ENCODE measurements around the gene SDK1.

SDK1 gene

GRCh38 chr7:3469641-3470040 is 168.6 kb downstream of the SDK1 start:
- no peak overlapping the region for H3K4me3 ChIP-seq (ENCODE audit: low read length)
- no peak overlapping the region for H3K9ac ChIP-seq (ENCODE audit: low read length)
- no peaks in the 10 kb centered on the region for H3K4me1 ChIP-seq (ENCODE audit: control insufficient read depth, insufficient read depth, low read length)
- no peaks in the 10 kb centered on the region for H3K9me3 ChIP-seq (ENCODE audit: control insufficient read depth, low read length)
- H3K36me3 ChIP-seq (ENCODE audit: control insufficient read depth, insufficient read depth, low read length, severe bottlenecking): no peaks in the 10 kb centered on the region
- no peaks in the 10 kb centered on the region for H3K27me3 ChIP-seq (replicated peaks; ENCODE audit: control insufficient read depth, insufficient read depth, low read length)
- DNase-seq (ENCODE audit: low read depth): no peak

GRCh38 chr7:3480197-3480596 is 179.1 kb downstream of the SDK1 start:
- H3K9ac ChIP-seq (ENCODE audit: low read length): no peak overlapping the region
- H3K36me3 ChIP-seq (ENCODE audit: control insufficient read depth, insufficient read depth, low read length, severe bottlenecking): no peaks in the 10 kb centered on the region
- no peaks in the 10 kb centered on the region for H3K9me3 ChIP-seq (ENCODE audit: control insufficient read depth, low read length)
- no peaks in the 10 kb centered on the region for H3K27me3 ChIP-seq (replicated peaks; ENCODE audit: control insufficient read depth, insufficient read depth, low read length)
- no peak overlapping the region for H3K4me3 ChIP-seq (ENCODE audit: low read length)
- DNase-seq (ENCODE audit: low read depth): no peak
- H3K4me1 ChIP-seq (ENCODE audit: control insufficient read depth, insufficient read depth, low read length): peaks cover 3% of the 10 kb centered on the region

DNA sequence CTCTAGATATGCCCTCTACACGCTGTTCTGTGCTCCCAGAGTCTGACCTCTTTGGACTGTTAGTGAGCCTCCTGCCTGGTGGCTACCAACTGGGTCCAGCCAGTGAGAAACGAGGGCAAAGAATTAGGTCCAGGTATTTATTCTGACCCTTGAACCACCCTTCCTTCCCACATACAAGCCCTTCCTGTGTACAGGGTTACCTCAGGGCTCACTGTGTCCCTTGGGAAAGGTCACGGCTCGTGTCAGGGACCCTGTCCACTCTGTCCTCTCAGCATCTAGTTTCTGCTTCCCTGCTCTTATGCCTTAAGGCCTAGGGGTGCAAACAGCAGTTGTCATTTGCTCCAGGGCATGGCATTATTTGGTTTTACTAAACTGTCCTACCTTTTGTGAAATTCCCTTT is 180.4 kb downstream of the SDK1 start:
- DNase-seq (ENCODE audit: low read depth): no peak
- Histone ChIP-seq H3K9ac (ENCODE audit: low read length) (no peak overlapping the region), H3K27me3 (replicated peaks; ENCODE audit: control insufficient read depth, insufficient read depth, low read length) (no peaks in the 10 kb centered on the region), H3K4me3 (ENCODE audit: low read length) (no peak overlapping the region), H3K36me3 (ENCODE audit: control insufficient read depth, insufficient read depth, low read length, severe bottlenecking) (no peaks in the 10 kb centered on the region), H3K4me1 (ENCODE audit: control insufficient read depth, insufficient read depth, low read length) (peaks cover 3% of the 10 kb centered on the region), H3K9me3 (ENCODE audit: control insufficient read depth, low read length) (no peaks in the 10 kb centered on the region)

DNA sequence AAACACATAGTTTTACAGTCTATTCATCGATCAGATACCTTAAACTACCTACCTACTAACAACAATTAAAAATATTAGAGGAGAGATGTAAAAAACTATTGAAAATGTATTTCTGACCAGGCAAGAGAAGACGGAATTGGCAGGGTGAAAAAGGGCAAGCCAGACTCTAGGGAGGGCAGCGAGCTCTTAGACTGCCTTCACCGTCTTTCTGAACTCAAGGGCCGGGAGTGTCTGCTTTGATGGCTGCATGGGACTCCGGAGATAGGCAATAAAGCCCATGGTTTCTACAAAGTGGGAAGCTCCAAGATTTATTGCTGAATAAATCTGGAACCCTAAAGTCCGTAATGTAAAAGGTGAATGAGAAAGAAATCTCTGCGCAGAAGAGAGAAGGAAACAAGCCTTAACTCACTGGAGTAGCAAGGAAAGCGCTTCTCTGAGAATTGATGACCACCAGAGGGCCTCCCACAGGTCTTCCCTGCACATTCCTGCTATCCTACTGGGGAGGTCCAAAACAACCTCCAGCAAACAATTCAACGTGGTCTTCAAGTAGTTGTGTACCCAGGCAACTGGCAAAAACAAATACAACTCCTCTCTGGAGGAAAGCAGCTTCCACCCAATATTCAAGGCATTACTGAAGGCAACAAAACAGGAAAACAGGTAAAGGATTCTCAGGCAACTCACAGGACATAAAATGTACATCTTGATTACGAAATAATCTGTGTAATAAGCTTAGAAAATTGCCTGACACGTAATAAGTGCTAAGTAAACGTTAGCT is 181.3 kb downstream of the SDK1 start:
- Histone ChIP-seq H3K27me3 (replicated peaks; ENCODE audit: control insufficient read depth, insufficient read depth, low read length) (no peaks in the 10 kb centered on the region), H3K9ac (ENCODE audit: low read length) (no peak overlapping the region), H3K4me3 (ENCODE audit: low read length) (no peak overlapping the region), H3K36me3 (ENCODE audit: control insufficient read depth, insufficient read depth, low read length, severe bottlenecking) (no peaks in the 10 kb centered on the region), H3K9me3 (ENCODE audit: control insufficient read depth, low read length) (no peaks in the 10 kb centered on the region), H3K4me1 (ENCODE audit: control insufficient read depth, insufficient read depth, low read length) (peaks cover 3% of the 10 kb centered on the region)
- peak; percentile 3 for DNase-seq (ENCODE audit: low read depth)

GRCh38 chr7:3486841-3487240 is 185.8 kb downstream of the SDK1 start:
- no peaks in the 10 kb centered on the region for H3K9me3 ChIP-seq (ENCODE audit: control insufficient read depth, low read length)
- no peaks in the 10 kb centered on the region for H3K36me3 ChIP-seq (ENCODE audit: control insufficient read depth, insufficient read depth, low read length, severe bottlenecking)
- H3K4me1 ChIP-seq (ENCODE audit: control insufficient read depth, insufficient read depth, low read length): no peaks in the 10 kb centered on the region
- no peak overlapping the region for H3K9ac ChIP-seq (ENCODE audit: low read length)
- no peaks in the 10 kb centered on the region for H3K27me3 ChIP-seq (replicated peaks; ENCODE audit: control insufficient read depth, insufficient read depth, low read length)
- DNase-seq (ENCODE audit: low read depth): no peak
- H3K4me3 ChIP-seq (ENCODE audit: low read length): no peak overlapping the region

GRCh38 chr7:3488829-3489228 is 187.8 kb downstream of the SDK1 start:
- H3K9ac ChIP-seq (ENCODE audit: low read length): no peak overlapping the region

GRCh38 chr7:3493499-3493898 is 192.4 kb downstream of the SDK1 start:
- Histone ChIP-seq H3K9me3 (ENCODE audit: control insufficient read depth, low read length) (no peaks in the 10 kb centered on the region), H3K9ac (ENCODE audit: low read length) (no peak overlapping the region), H3K36me3 (ENCODE audit: control insufficient read depth, insufficient read depth, low read length, severe bottlenecking) (no peaks in the 10 kb centered on the region), H3K4me3 (ENCODE audit: low read length) (no peak overlapping the region), H3K4me1 (ENCODE audit: control insufficient read depth, insufficient read depth, low read length) (peaks cover 8% of the 10 kb centered on the region), H3K27me3 (replicated peaks; ENCODE audit: control insufficient read depth, insufficient read depth, low read length) (no peaks in the 10 kb centered on the region)
- DNase-seq (ENCODE audit: low read depth): peak; percentile 67

More at GRCh38 chr7:3488829-3489228, 187.8 kb downstream of the SDK1 start:
- no peak for DNase-seq (ENCODE audit: low read depth)
- Histone ChIP-seq H3K9me3 (ENCODE audit: control insufficient read depth, low read length) (no peaks in the 10 kb centered on the region), H3K27me3 (replicated peaks; ENCODE audit: control insufficient read depth, insufficient read depth, low read length) (no peaks in the 10 kb centered on the region), H3K4me1 (ENCODE audit: control insufficient read depth, insufficient read depth, low read length) (peaks cover 6% of the 10 kb centered on the region), H3K4me3 (ENCODE audit: low read length) (no peak overlapping the region), H3K36me3 (ENCODE audit: control insufficient read depth, insufficient read depth, low read length, severe bottlenecking) (no peaks in the 10 kb centered on the region)

- no peak for DNase-seq (ENCODE audit: low read depth)
- no peak overlapping the region for H3K9ac ChIP-seq (ENCODE audit: low read length)
- no peaks in the 10 kb centered on the region for H3K27me3 ChIP-seq (replicated peaks; ENCODE audit: control insufficient read depth, insufficient read depth, low read length)
- H3K4me1 ChIP-seq (ENCODE audit: control insufficient read depth, insufficient read depth, low read length): peaks cover 8% of the 10 kb centered on the region
- H3K9me3 ChIP-seq (ENCODE audit: control insufficient read depth, low read length): peaks cover 7% of the 10 kb centered on the region
- no peaks in the 10 kb centered on the region for H3K36me3 ChIP-seq (ENCODE audit: control insufficient read depth, insufficient read depth, low read length, severe bottlenecking)
- no peak overlapping the region for H3K4me3 ChIP-seq (ENCODE audit: low read length)
Measured at GRCh38 chr7:3494947-3495346, 193.9 kb downstream of the SDK1 start.

- no peak overlapping the region for H3K4me3 ChIP-seq (ENCODE audit: low read length)
- DNase-seq (ENCODE audit: low read depth): no peak
- peaks cover 8% of the 10 kb centered on the region for H3K4me1 ChIP-seq (ENCODE audit: control insufficient read depth, insufficient read depth, low read length)
- no peaks in the 10 kb centered on the region for H3K27me3 ChIP-seq (replicated peaks; ENCODE audit: control insufficient read depth, insufficient read depth, low read length)
- peaks cover 13% of the 10 kb centered on the region for H3K9me3 ChIP-seq (ENCODE audit: control insufficient read depth, low read length)
- no peaks in the 10 kb centered on the region for H3K36me3 ChIP-seq (ENCODE audit: control insufficient read depth, insufficient read depth, low read length, severe bottlenecking)
- H3K9ac ChIP-seq (ENCODE audit: low read length): no peak overlapping the region
Measured at GRCh38 chr7:3495530-3495929, 194.5 kb downstream of the SDK1 start.

- no peak for DNase-seq (ENCODE audit: low read depth)
- Histone ChIP-seq H3K9ac (ENCODE audit: low read length) (no peak overlapping the region), H3K4me1 (ENCODE audit: control insufficient read depth, insufficient read depth, low read length) (peaks cover 8% of the 10 kb centered on the region), H3K36me3 (ENCODE audit: control insufficient read depth, insufficient read depth, low read length, severe bottlenecking) (no peaks in the 10 kb centered on the region), H3K27me3 (replicated peaks; ENCODE audit: control insufficient read depth, insufficient read depth, low read length) (no peaks in the 10 kb centered on the region), H3K9me3 (ENCODE audit: control insufficient read depth, low read length) (peaks cover 16% of the 10 kb centered on the region), H3K4me3 (ENCODE audit: low read length) (no peak overlapping the region)
Measured at GRCh38 chr7:3495954-3496353, 194.9 kb downstream of the SDK1 start.

DNA sequence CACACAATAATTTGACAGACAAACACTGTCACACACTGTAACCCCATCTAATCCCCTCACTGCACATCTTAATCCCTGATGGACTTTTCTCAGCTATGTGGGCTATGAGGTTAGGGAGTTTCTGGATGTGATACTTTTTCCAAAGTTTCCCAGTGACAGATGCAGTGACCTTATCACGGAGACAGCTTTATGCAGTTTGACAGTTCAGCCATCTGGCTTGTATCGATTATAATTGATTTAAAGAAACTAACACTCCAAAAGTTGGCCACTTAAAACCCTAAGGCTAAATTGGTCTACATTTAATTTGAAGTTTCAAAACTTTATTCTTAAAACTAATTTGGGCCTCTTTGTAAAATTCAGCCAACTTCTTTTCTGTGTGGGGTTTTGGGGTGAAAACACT is 196.7 kb downstream of the SDK1 start:
- H3K9me3 ChIP-seq (ENCODE audit: control insufficient read depth, low read length): peaks cover 20% of the 10 kb centered on the region
- no peaks in the 10 kb centered on the region for H3K36me3 ChIP-seq (ENCODE audit: control insufficient read depth, insufficient read depth, low read length, severe bottlenecking)
- H3K4me3 ChIP-seq (ENCODE audit: low read length): no peak overlapping the region
- H3K4me1 ChIP-seq (ENCODE audit: control insufficient read depth, insufficient read depth, low read length): peaks cover 8% of the 10 kb centered on the region
- H3K27me3 ChIP-seq (replicated peaks; ENCODE audit: control insufficient read depth, insufficient read depth, low read length): no peaks in the 10 kb centered on the region
- no peak overlapping the region for H3K9ac ChIP-seq (ENCODE audit: low read length)
- no peak for DNase-seq (ENCODE audit: low read depth)

DNA sequence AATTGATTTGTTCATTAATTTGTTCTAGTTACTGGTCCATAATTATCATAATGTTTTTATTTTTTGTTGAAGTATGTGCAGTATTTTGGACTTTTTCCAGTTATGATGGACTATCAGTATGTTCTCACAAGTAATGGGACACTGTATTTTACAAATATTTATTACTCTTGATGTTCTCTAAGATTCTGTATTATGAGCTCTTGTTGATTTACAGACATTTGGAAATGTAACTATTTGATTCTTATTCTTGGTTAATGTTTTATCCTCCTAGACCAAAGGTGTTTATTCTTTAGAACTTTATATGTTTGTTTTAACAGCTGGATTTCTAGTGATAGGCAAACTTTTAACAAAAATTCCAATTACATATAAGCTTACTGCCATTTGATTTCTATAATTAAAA is 200.6 kb downstream of the SDK1 start:
- H3K4me1 ChIP-seq (ENCODE audit: control insufficient read depth, insufficient read depth, low read length): no peaks in the 10 kb centered on the region

More for the DNA sequence above, 200.6 kb downstream of the SDK1 start:
- Histone ChIP-seq H3K36me3 (ENCODE audit: control insufficient read depth, insufficient read depth, low read length, severe bottlenecking) (no peaks in the 10 kb centered on the region), H3K9me3 (ENCODE audit: control insufficient read depth, low read length) (peaks cover 43% of the 10 kb centered on the region), H3K9ac (ENCODE audit: low read length) (no peak overlapping the region), H3K4me3 (ENCODE audit: low read length) (no peak overlapping the region), H3K27me3 (replicated peaks; ENCODE audit: control insufficient read depth, insufficient read depth, low read length) (no peaks in the 10 kb centered on the region)
- DNase-seq (ENCODE audit: low read depth): no peak

Data from adipocyte (in vitro differentiated cells).